HG03565 (cell line): ENCODE measurements around the gene MTHFD2L.
"Not testable (repeated sequence)": the region's sequence is repeated elsewhere in the genome, so short reads cannot be mapped to it uniquely, and the experiment has no call there.

Experiments used
- ATAC-seq: cut with Tn5 transposase; IDR thresholded peaks from one replicate; pipeline ENCODE4 v1.9.1; 2021; ENCODE audit warnings: mild to moderate bottlenecking, moderate library complexity; ENCODE audit not compliant: unreplicated experiment

MTHFD2L gene

GRCh38 chr4:74328501-74328900 lies 170.6 kb downstream of the MTHFD2L start:
- no peak for ATAC-seq

GRCh38 chr4:74329307-74329706 lies 171.4 kb downstream of the MTHFD2L start:
- ATAC-seq, result no peak

- ATAC-seq, result no peak
Measured at GRCh38 chr4:74330295-74330750, 172.4 kb downstream of the MTHFD2L start.

- ATAC-seq, result no peak
Measured at GRCh38 chr4:74331252-74331651, 173.3 kb downstream of the MTHFD2L start.

- no peak for ATAC-seq
Measured at GRCh38 chr4:74331944-74332343, 174.0 kb downstream of the MTHFD2L start.

- no peak for ATAC-seq
Measured at GRCh38 chr4:74334636-74335035, 176.7 kb downstream of the MTHFD2L start.

- ATAC-seq, result peak; percentile 80
Measured at GRCh38 chr4:74335341-74336021, 177.6 kb downstream of the MTHFD2L start.

GRCh38 chr4:74338792-74339333 lies 180.9 kb downstream of the MTHFD2L start:
- ATAC-seq, result no peak

- ATAC-seq, result no peak
Measured at GRCh38 chr4:74339501-74339900, 181.6 kb downstream of the MTHFD2L start.

- ATAC-seq, result not testable (repeated sequence)
Measured at GRCh38 chr4:74340421-74340820, 182.5 kb downstream of the MTHFD2L start.

GRCh38 chr4:74344031-74344430 lies 186.1 kb downstream of the MTHFD2L start:
- ATAC-seq, result no peak
